ENCODE data around the gene BCO2. TPM values are rescaled to one million over a fixed set of nuclear protein-coding genes. Genes with fewer than 3 reads are reported as not detected.

The BCO2 gene
- total RNA-seq, 2 experiments from 2014 or later: 1.0 to 1.4 TPM

GRCh38 chr11:112211536-112211935 is 36.2 kb downstream of the BCO2 start:
- no peaks in the 10 kb centered on the region for H3K4me1 Mint-ChIP-seq
- ChIA-PET POLR2A (no interaction called here), CTCF (interaction anchor here (0.6 kb wide), 1 partner anchor 68 kb away, joined by 4 read pairs; no protein-coding TSS in a partner anchor)
- peaks cover 12% of the 10 kb centered on the region for H3K27me3 Mint-ChIP-seq
- H3K9me3 Mint-ChIP-seq: no peaks in the 10 kb centered on the region
- H3K27ac Mint-ChIP-seq: no peak overlapping the region
- no peak overlapping the region for H3K4me3 Mint-ChIP-seq
- no peak for DNase-seq
- H3K36me3 Mint-ChIP-seq (ENCODE audit: low read depth): no peaks in the 10 kb centered on the region

DNA sequence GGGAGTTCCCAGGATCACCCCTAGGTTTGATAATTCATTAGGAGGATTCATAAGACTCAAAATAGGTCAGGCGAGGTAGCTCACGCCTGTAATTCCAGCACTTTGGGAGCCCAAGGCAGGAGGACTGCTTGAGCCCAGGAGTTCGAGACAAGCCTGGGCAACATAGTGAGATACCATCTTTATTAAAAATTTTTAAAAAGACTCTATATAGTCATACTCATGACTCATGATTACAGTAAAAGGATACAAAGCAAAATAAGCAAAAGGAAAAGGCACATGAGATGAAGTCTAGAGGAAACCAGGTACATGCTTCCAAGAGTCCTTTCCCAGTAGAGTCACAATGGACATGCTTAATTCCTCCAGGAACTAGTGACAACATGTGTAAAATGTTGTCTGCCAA is 37.0 kb downstream of the BCO2 start:
- peaks cover 12% of the 10 kb centered on the region for H3K27me3 Mint-ChIP-seq
- no peaks in the 10 kb centered on the region for H3K9me3 Mint-ChIP-seq
- no peak overlapping the region for H3K27ac Mint-ChIP-seq
- H3K4me1 Mint-ChIP-seq: no peaks in the 10 kb centered on the region
- POLR2A ChIA-PET: no interaction called here
- no peak overlapping the region for H3K4me3 Mint-ChIP-seq
- CTCF ChIA-PET: no interaction called here
- no peaks in the 10 kb centered on the region for H3K36me3 Mint-ChIP-seq (ENCODE audit: low read depth)
- DNase-seq: no peak

DNA sequence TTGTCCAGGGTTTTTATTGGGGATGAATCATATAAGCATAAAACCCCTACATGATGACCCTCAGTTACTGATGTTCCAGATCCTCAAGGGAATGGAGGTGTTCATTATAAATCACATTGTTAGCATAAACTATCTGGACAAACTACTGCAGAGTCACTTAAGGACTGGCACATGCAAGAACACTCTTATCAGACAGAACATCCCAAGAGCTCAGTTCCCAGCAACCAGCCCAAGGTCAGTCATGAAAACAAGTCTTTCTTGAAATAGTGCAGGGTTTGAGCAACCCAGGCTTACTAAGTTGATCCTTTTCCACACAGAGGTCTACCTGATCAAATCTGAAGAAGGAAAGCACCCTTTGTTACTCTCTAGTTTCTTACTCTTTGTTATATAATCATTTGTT is 37.4 kb downstream of the BCO2 start:
- Mint-ChIP-seq H3K27ac (no peak overlapping the region), H3K4me1 (no peaks in the 10 kb centered on the region), H3K9me3 (no peaks in the 10 kb centered on the region), H3K27me3 (peaks cover 12% of the 10 kb centered on the region), H3K4me3 (no peak overlapping the region), H3K36me3 (ENCODE audit: low read depth) (no peaks in the 10 kb centered on the region)
- ChIA-PET POLR2A (no interaction called here), CTCF (no interaction called here)
- no peak for DNase-seq

DNA sequence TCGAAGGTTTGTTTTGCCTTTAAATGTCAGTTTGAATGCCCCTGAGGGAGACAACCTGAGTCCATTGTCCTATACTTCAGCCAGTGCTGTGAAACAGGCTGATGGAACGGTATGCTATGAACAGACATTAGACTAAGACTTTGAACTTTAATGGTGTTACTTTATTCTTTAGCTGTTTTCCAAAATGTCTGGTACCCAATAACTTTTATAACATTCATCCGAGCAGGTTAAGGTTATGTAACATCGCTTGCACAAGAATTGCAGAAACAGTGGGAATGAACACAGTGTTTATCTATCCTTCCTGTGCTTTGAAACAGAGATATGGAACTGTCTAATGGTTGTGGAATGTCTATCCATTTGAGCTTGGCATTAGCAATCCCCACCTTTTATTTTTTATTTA is 38.4 kb downstream of the BCO2 start:
- Mint-ChIP-seq H3K27me3 (peaks cover 10% of the 10 kb centered on the region), H3K36me3 (ENCODE audit: low read depth) (no peaks in the 10 kb centered on the region), H3K27ac (no peak overlapping the region), H3K9me3 (no peaks in the 10 kb centered on the region), H3K4me1 (no peaks in the 10 kb centered on the region), H3K4me3 (no peak overlapping the region)
- CTCF ChIA-PET: interaction anchor here (0.6 to 3.2 kb wide), 3 partner anchors 66 to 82 kb away, joined by 3 to 22 read pairs (median 11); no protein-coding TSS in a partner anchor
- no peak for DNase-seq
- POLR2A ChIA-PET: no interaction called here

DNA sequence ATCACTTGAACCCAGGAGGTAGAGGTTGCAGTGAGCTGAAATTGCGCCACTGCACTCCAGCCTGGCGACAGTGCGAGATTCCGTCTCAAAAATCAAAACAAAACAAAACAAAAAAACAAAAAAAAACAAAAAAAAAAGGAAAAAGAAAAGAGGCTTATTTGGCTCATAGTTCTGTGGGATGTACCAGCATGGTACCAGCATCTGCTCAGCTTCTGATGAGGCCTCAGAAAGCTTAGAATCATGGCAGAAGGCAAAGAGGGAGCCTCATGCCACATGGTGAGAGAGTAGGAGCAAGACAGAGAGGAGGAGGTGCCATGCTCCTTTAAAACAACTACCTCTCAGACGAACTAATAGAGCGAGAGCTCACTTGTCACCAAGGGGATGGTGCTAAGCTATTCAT is 40.3 kb downstream of the BCO2 start:
- DNase-seq: no peak
- Mint-ChIP-seq H3K4me1 (peaks cover 4% of the 10 kb centered on the region), H3K27ac (no peak overlapping the region), H3K36me3 (ENCODE audit: low read depth) (no peaks in the 10 kb centered on the region), H3K27me3 (peaks cover 4% of the 10 kb centered on the region), H3K4me3 (no peak overlapping the region), H3K9me3 (no peaks in the 10 kb centered on the region)
- ChIA-PET POLR2A (no interaction called here), CTCF (interaction anchor here (2.0 to 3.2 kb wide), 2 partner anchors 64 to 67 kb away, joined by 11 to 22 read pairs; no protein-coding TSS in a partner anchor)

- ChIA-PET CTCF (interaction anchor here (3.2 to 8.3 kb wide), 2 partner anchors 63 to 65 kb away, joined by 22 to 219 read pairs; no protein-coding TSS in a partner anchor), POLR2A (no interaction called here)
- Mint-ChIP-seq H3K9me3 (no peaks in the 10 kb centered on the region), H3K36me3 (ENCODE audit: low read depth) (no peaks in the 10 kb centered on the region), H3K4me1 (peaks cover 6% of the 10 kb centered on the region), H3K4me3 (no peak overlapping the region), H3K27ac (no peak overlapping the region), H3K27me3 (no peaks in the 10 kb centered on the region)
- DNase-seq: no peak
Observed at GRCh38 chr11:112216561-112217105, 41.3 kb downstream of the BCO2 start.

- CTCF ChIA-PET: interaction anchor here (0.8 to 8.3 kb wide), 16 partner anchors 8 to 1070 kb away, joined by 3 to 219 read pairs (median 4); no protein-coding TSS in a partner anchor
- Mint-ChIP-seq H3K27ac (no peak overlapping the region), H3K4me3 (no peak overlapping the region), H3K36me3 (ENCODE audit: low read depth) (no peaks in the 10 kb centered on the region), H3K4me1 (peaks cover 8% of the 10 kb centered on the region), H3K9me3 (no peaks in the 10 kb centered on the region), H3K27me3 (no peaks in the 10 kb centered on the region)
- DNase-seq: peak; percentile 38
- POLR2A ChIA-PET: interaction anchor here (1.0 to 1.6 kb wide), 2 partner anchors 60 to 63 kb away, joined by 6 to 8 read pairs; no protein-coding TSS in a partner anchor
Observed at GRCh38 chr11:112219476-112220232, 44.3 kb downstream of the BCO2 start.

DNA sequence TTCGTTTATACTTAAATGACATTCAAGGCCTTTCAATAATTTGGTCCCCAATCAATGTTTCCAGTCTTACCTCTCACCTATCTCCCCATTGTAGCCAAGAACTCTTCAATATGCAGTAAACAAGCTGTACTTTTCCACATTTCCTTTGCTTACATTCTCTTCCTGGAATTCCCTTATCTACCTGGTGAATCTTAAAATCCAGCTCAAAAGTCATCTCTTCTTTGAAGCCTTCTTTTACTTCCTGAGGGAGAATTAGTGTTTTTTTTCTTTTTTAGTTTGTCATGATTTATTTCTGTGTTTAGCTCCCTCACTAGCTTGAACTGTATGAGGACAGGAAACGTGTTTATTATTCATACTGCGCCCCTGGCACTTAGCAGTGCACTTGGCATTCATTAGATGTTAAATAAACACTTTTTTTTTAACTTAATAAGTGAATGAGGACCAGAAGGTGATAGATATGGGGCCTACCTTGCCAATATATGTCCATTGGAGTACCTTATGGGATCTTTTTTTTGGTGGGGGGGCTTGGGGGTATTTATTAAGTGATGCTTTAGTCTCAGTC is 46.0 kb downstream of the BCO2 start:
- POLR2A ChIA-PET: interaction anchor here (0.9 kb wide), 1 partner anchor 59 kb away, joined by 5 read pairs; no protein-coding TSS in a partner anchor
- H3K36me3 Mint-ChIP-seq (ENCODE audit: low read depth): no peaks in the 10 kb centered on the region
- H3K27me3 Mint-ChIP-seq: no peaks in the 10 kb centered on the region
- H3K4me1 Mint-ChIP-seq: peaks cover 12% of the 10 kb centered on the region
- no peak overlapping the region for H3K4me3 Mint-ChIP-seq
- H3K27ac Mint-ChIP-seq: no peak overlapping the region
- H3K9me3 Mint-ChIP-seq: no peaks in the 10 kb centered on the region
- CTCF ChIA-PET: interaction anchor here (0.8 to 8.3 kb wide), 5 partner anchors 50 to 334 kb away, joined by 3 to 219 read pairs (median 4); no protein-coding TSS in a partner anchor
- no peak for DNase-seq

GRCh38 chr11:112222303-112222702 is 47.0 kb downstream of the BCO2 start:
- Mint-ChIP-seq H3K27ac (no peak overlapping the region), H3K27me3 (no peaks in the 10 kb centered on the region), H3K4me3 (no peak overlapping the region), H3K36me3 (ENCODE audit: low read depth) (peaks cover 3% of the 10 kb centered on the region), H3K9me3 (no peaks in the 10 kb centered on the region), H3K4me1 (peaks cover 19% of the 10 kb centered on the region)
- no peak for DNase-seq
- ChIA-PET POLR2A (interaction anchor here (0.5 to 1.4 kb wide), 2 partner anchors 59 to 97 kb away, joined by 3 to 5 read pairs; no protein-coding TSS in a partner anchor), CTCF (interaction anchor here (0.6 to 8.3 kb wide), 2 partner anchors 59 to 1080 kb away, joined by 4 to 219 read pairs; no protein-coding TSS in a partner anchor)

DNA sequence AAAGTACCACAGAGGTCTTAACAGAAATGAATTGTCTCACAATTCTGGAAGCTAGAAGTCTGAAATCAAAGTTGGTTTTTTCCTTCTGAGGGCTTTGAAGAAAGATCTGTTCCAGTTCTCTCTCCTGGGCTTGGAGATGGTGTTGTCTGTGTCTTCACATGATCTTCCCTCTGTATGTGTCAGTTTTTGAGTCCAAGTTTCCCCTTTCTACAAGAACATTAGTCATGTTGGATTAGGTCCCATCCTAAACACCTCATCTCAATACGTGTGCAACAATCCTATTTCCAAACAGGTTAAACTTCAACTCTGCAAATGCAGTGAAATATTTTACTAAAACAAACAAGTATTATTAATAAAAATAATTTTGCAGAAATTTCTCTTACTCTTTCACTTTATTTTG is 47.8 kb downstream of the BCO2 start:
- ChIA-PET CTCF (interaction anchor here (0.6 to 8.3 kb wide), 3 partner anchors 59 to 1100 kb away, joined by 3 to 219 read pairs (median 7); no protein-coding TSS in a partner anchor), POLR2A (interaction anchor here (1.4 kb wide), 1 partner anchor 58 kb away, joined by 5 read pairs; no protein-coding TSS in a partner anchor)
- no peak overlapping the region for H3K27ac Mint-ChIP-seq
- H3K27me3 Mint-ChIP-seq: no peaks in the 10 kb centered on the region
- no peaks in the 10 kb centered on the region for H3K9me3 Mint-ChIP-seq
- peaks cover 26% of the 10 kb centered on the region for H3K4me1 Mint-ChIP-seq
- no peak for DNase-seq
- no peak overlapping the region for H3K4me3 Mint-ChIP-seq
- peaks cover 6% of the 10 kb centered on the region for H3K36me3 Mint-ChIP-seq (ENCODE audit: low read depth)

- no peak for DNase-seq
- H3K4me3 Mint-ChIP-seq: no peak overlapping the region
- no peaks in the 10 kb centered on the region for H3K27me3 Mint-ChIP-seq
- ChIA-PET CTCF (interaction anchor here (0.6 to 8.3 kb wide), 3 partner anchors 58 to 1099 kb away, joined by 3 to 219 read pairs (median 7); no protein-coding TSS in a partner anchor), POLR2A (interaction anchor here (1.4 kb wide), 1 partner anchor 57 kb away, joined by 5 read pairs; no protein-coding TSS in a partner anchor)
- H3K36me3 Mint-ChIP-seq (ENCODE audit: low read depth): peaks cover 14% of the 10 kb centered on the region
- H3K27ac Mint-ChIP-seq: no peak overlapping the region
- H3K4me1 Mint-ChIP-seq: peaks cover 33% of the 10 kb centered on the region
- no peaks in the 10 kb centered on the region for H3K9me3 Mint-ChIP-seq
Observed at GRCh38 chr11:112223754-112224532, 48.6 kb downstream of the BCO2 start.

GRCh38 chr11:112225753-112226061 is 50.4 kb downstream of the BCO2 start:
- H3K36me3 Mint-ChIP-seq (ENCODE audit: low read depth): peaks cover 29% of the 10 kb centered on the region
- CTCF ChIA-PET: interaction anchor here (1.8 to 1.9 kb wide), 2 partner anchors 54 to 57 kb away, joined by 9 to 22 read pairs; no protein-coding TSS in a partner anchor
- H3K9me3 Mint-ChIP-seq: no peaks in the 10 kb centered on the region
- no peak for DNase-seq
- peak overlapping the region; percentile 90 for H3K27ac Mint-ChIP-seq
- H3K4me3 Mint-ChIP-seq: peak overlapping the region; percentile 80
- no peaks in the 10 kb centered on the region for H3K27me3 Mint-ChIP-seq
- peaks cover 32% of the 10 kb centered on the region for H3K4me1 Mint-ChIP-seq
- POLR2A ChIA-PET: interaction anchor here (1.0 to 2.0 kb wide), 3 partner anchors 20 to 299 kb away, joined by 4 to 19 read pairs (median 4); no protein-coding TSS in a partner anchor

Data from activated CD4-positive, alpha-beta memory T cell treated with anti-CD3 and anti-CD28 coated beads, Interleukin-2, amount 10 ng/mL, durations not matched to agents 7 days and 5 days (primary cell).